Measurements from ENCODE around the gene ZNF462. TPM values are rescaled to one million over a fixed set of nuclear protein-coding genes. Genes with fewer than 3 reads are reported as not detected.
"Not testable (repeated sequence)": the region's sequence is repeated elsewhere in the genome, so short reads cannot be mapped to it uniquely, and the experiment has no call there.

Gene ZNF462
- 6.5 and 8.2 TPM in 2 replicates for total RNA-seq (2014; rRNA removed; shearing (Covaris generic))

GRCh38 chr9:106862821-106863720 is at the start of gene ZNF462:
Gene ZNF462, plus strand, starts transcription at chr9:106863166. Its CDS starts 60,218 bp downstream, at chr9:106923384.
- DNase-seq (ENCODE audit: low spot score): peak; percentile 50

GRCh38 chr9:106816524-106816923 is 46.4 kb upstream of the ZNF462 start:
- no peak for DNase-seq (ENCODE audit: low spot score)

GRCh38 chr9:106818034-106818433 is 44.9 kb upstream of the ZNF462 start:
- no peak for DNase-seq (ENCODE audit: low spot score)

GRCh38 chr9:106820866-106821265 is 42.1 kb upstream of the ZNF462 start:
- DNase-seq (ENCODE audit: low spot score): no peak

GRCh38 chr9:106828070-106828469 is 34.9 kb upstream of the ZNF462 start:
- no peak for DNase-seq (ENCODE audit: low spot score)

- DNase-seq (ENCODE audit: low spot score): no peak
Measured at GRCh38 chr9:106828965-106829364, 34.0 kb upstream of the ZNF462 start.

GRCh38 chr9:106829666-106830408 is 33.1 kb upstream of the ZNF462 start:
- no peak for DNase-seq (ENCODE audit: low spot score)

- DNase-seq (ENCODE audit: low spot score): no peak
Measured at GRCh38 chr9:106830527-106831150, 32.3 kb upstream of the ZNF462 start.

- no peak for DNase-seq (ENCODE audit: low spot score)
Measured at GRCh38 chr9:106834888-106835287, 28.1 kb upstream of the ZNF462 start.

- DNase-seq (ENCODE audit: low spot score): no peak
Measured at GRCh38 chr9:106835840-106836239, 27.1 kb upstream of the ZNF462 start.

- DNase-seq (ENCODE audit: low spot score): no peak
Measured at GRCh38 chr9:106843371-106843770, 19.6 kb upstream of the ZNF462 start.

- no peak for DNase-seq (ENCODE audit: low spot score)
Measured at GRCh38 chr9:106846307-106846706, 16.7 kb upstream of the ZNF462 start.

GRCh38 chr9:106846857-106847256 is 16.1 kb upstream of the ZNF462 start:
- no peak for DNase-seq (ENCODE audit: low spot score)

GRCh38 chr9:106851640-106852039 is 11.3 kb upstream of the ZNF462 start:
- not testable (repeated sequence) for DNase-seq (ENCODE audit: low spot score)

- DNase-seq (ENCODE audit: low spot score): no peak
Measured at GRCh38 chr9:106857811-106858470, 5.0 kb upstream of the ZNF462 start.

- DNase-seq (ENCODE audit: low spot score): peak; percentile 6
Measured at GRCh38 chr9:106859957-106860720, 2.8 kb upstream of the ZNF462 start.

GRCh38 chr9:106860721-106861639 is 2.0 kb upstream of the ZNF462 start:
- DNase-seq (ENCODE audit: low spot score): peak; percentile 36

GRCh38 chr9:106861640-106862109 is 1.3 kb upstream of the ZNF462 start:
- DNase-seq (ENCODE audit: low spot score): no peak

- peak; percentile 60 for DNase-seq (ENCODE audit: low spot score)
Measured at GRCh38 chr9:106862110-106862820, 701 bp upstream of the ZNF462 start.
